HG03571 (cell line): ENCODE results near the gene UFSP2.

Experiments used
- ATAC-seq: cut with Tn5 transposase; IDR thresholded peaks from one replicate; pipeline ENCODE4 v1.9.1; 2021; ENCODE audit not compliant: unreplicated experiment

UFSP2 gene

DNA sequence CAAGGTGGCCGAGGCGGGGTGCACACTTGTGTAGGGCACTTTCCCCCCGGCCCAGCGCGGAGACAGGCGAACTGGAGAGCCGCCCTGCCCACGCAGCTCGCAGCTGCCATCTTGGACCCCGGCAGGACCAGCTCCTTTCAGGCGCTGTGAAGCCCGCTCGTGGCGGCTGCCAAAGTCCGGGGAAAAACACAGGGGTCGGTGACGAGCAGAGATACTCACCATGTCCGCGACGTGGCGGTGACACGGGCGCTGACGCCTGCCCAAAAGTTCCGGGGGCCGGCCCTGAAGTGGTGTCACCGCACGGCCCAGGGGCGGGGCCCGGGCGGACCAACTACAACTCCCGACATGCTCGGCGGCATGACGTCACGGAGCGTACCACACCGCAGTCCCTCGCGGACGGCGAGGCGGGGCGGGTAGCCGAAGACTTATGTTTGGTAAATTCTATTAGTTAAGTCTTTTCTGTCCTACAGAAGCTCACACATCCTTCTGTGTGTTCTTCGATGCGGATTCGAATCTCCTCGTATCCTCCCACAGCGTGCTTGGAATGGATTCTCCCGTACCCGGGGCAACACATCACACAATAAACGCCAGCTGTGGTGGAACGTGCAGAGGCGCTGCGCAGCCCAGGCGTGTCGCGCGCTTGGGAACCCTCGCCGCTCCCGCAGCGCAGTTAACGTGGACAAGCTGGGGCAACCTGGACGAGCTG is at the start of gene UFSP2:
UFSP2 (minus strand) TSS at position 318 of the 706 bp plus-strand sequence; CDS start at position 222, 96 bp downstream.
- peak; percentile 92 for ATAC-seq

- no peak for ATAC-seq
Measured at GRCh38 chr4:185473247-185473646, 47.5 kb upstream of the UFSP2 start.

GRCh38 chr4:185472103-185472542 is 46.4 kb upstream of the UFSP2 start:
- no peak for ATAC-seq

DNA sequence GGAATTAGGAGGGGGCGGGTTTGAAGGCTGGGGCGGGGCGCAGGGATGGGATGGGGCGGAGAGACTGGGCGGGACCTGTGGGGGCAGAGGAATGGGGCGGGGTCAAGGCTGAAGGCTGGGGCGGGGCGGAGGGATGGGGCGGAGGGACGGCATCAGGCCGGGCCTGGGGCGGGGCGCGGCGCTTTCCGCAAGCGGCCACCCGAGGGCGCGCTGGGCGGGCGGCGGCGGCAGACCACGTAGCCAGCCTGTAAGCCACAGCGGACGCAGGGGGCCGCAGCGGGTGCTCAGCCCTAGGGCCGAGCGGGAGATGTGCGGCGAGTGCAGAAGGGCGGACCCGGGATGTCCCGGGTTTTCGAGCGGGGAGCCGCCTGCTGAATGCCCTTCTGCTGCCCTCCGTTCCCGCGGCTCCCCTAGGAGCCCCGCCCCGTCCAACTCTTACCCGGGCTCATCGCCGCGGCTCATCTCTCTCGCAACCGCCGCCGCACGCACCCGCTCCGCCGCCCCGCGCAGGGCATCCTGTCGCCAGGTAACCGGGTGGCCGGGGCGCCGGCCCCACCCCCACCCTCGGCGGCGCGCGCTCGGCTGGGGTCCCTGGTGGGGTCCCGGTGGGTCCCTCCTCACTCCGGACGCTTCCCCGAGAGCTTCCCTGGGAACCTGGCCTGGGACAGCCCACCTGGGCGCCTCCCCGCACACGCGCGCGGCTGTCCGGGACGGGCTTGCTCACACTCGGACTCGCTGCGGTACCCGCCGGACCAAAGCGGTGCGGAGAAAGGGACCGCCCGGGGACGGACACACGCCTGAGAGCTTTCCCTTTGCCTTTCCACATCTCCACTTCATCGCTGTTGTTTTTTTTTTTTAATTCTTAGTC is 45.7 kb upstream of the UFSP2 start, which contains the start of gene CCDC110:
CCDC110 (minus strand) TSS at position 499 of the 868 bp plus-strand sequence; CDS start at position 449, 50 bp downstream.
- ATAC-seq: peak; percentile 87

GRCh38 chr4:185470501-185471195 is 44.9 kb upstream of the UFSP2 start:
- ATAC-seq: peak; percentile 21

DNA sequence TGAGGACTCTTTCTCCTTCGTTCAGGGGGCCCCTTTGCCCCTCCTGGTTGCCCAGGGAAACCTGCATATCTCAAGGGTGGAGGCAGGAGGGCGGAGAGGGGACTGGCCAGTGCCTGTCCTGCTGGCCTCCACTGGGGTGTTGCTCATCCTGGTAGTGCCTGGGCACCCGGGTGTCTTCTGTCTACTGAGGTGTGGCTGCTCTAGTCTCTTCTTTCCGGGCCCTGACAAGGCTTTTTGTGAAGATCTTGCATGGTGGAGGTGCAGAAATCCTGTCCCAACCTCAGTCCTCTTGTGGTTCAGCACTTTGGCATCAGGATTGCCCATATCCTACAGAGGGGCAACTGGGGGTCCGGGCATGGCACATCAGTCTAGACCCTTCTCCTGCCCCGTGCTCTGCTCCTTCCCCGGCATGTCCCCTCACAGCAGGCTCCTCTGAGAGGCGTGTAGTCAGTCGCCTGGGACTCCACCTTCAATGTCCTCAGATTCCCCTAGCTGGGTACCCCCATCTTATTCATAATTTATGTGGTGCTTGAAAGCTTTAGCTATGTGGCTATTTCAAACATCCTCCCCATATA is 43.9 kb upstream of the UFSP2 start:
- no peak for ATAC-seq

GRCh38 chr4:185468999-185469398 is 43.2 kb upstream of the UFSP2 start:
- no peak for ATAC-seq

GRCh38 chr4:185467991-185468390 is 42.2 kb upstream of the UFSP2 start:
- no peak for ATAC-seq

DNA sequence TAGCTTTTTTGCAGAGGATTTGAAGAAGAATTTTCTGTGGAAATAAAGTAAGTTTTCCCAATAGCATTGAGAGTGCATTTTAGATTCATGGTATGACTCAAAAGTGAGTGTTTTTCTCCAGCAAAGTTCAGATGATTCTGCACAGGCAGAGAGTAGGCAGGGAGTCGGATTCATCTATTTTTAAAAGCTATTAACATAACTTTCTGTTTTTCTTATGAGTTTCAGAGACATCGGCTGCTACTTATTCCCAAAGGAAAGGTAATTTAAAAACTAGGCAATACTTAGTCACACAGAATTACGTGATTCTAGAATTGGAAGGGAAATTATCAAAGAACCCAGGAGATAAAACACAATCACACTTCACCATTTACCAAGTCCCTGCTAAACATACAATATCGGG is 41.3 kb upstream of the UFSP2 start:
- no peak for ATAC-seq

- ATAC-seq: no peak
Measured at GRCh38 chr4:185465707-185466106, 39.9 kb upstream of the UFSP2 start.

DNA sequence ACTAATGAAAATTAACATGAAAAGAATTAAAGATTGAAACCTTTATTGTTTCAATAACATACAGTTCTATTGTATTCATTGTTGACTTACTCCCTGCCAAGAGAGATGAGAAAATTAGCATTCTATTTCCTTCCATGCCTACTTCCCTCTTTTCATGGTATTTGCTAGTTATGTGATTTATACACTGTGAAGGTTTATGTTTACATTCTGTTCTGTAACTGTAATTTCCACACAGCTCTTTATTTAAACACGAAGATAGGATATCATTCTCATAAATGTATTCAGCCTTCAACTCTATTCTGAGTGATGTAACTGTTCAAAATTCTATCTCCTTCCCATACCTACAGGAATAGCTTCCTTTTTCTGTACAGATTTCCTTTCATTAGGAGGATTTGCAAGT is 39.1 kb upstream of the UFSP2 start:
- ATAC-seq: no peak

- no peak for ATAC-seq
Measured at GRCh38 chr4:185464183-185464582, 38.4 kb upstream of the UFSP2 start.

- no peak for ATAC-seq
Measured at GRCh38 chr4:185463541-185463940, 37.8 kb upstream of the UFSP2 start.

DNA sequence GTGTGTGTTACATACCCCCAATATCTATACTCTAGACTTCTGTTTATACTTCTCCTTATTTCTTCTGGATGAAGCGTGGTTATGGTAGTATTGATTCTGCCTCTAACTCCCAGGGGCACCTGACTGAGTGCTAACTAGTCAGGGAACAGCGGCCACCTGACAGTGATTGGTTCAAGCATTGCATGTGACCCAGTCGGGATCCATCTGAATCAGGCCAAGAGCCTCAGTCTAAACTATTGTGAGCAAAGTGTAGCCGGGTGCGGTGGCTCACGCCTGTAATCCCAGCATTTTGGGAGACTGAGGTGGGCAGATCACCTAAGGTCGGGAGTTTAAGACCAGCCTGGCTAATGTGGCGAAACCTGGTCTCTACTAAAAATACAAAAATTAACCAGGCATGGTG is 35.8 kb upstream of the UFSP2 start:
- no peak for ATAC-seq

- no peak for ATAC-seq
Measured at GRCh38 chr4:185457136-185457535, 31.4 kb upstream of the UFSP2 start.

DNA sequence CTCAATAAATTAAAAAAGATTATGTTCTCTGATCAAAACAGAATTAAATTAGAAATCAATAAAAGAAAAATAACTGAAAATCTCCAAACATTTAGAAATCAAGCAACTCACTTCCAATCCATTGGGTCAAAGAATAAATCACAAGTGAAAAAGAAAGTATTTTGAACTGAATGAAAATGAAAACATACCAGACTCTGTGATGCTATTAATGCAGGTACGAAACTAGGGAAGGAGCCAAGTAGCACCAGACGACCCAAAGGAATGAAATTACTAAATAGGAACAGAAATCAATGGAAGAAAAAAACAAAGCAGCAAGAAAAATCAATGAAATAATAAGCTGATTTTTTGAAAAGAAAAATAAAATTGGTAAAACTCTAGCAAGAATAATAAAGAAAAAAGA is 30.4 kb upstream of the UFSP2 start:
- no peak for ATAC-seq

GRCh38 chr4:185445209-185445608 is 19.4 kb upstream of the UFSP2 start:
- ATAC-seq: no peak

DNA sequence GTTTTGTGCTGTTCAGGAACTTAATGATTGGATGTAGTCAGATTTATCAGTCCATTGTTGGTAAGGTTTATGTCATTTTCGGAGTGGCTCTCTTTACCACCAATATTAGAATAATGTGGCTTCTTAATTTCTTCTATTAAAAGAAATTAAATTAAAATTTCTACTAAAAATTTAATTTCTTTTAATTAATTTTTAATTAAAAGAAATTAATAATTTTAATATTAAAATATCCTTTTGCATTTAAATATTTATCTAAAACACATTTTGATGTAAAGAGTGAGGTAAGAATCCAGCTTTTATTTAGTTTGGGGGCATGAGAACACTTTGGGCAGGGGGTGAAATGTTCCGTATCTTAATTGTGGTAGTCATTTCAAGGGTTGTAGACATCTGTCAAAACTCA is 15.7 kb upstream of the UFSP2 start:
- no peak for ATAC-seq

DNA sequence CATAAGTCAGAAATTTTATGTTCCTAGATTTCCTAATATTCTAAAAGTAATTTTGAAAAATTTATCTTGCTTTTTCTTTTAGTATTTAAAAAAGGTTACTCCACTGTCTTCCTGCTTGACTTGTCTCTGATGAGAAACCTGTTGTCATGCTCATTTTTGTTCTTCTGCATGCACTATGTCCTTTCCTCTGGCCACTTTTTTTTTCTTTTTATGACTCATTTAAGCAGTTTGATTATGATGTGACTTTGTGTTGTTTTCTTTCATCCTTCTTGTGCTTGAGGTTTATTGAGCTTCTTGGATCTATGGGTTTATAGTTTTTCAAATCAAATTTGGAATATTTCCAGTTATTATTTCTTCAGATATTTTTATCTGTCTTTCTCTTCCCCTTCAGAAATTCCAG is 12.0 kb upstream of the UFSP2 start:
- no peak for ATAC-seq

GRCh38 chr4:185435466-185435865 is 9.7 kb upstream of the UFSP2 start:
- ATAC-seq: no peak

- ATAC-seq: no peak
Measured at GRCh38 chr4:185429660-185430059, 3.9 kb upstream of the UFSP2 start.
